Measurements from ENCODE around the gene IKZF1. TPM values are rescaled to one million over a fixed set of nuclear protein-coding genes. Genes with fewer than 3 reads are reported as not detected.

Gene IKZF1
- total RNA-seq, 1 experiment from 2014 or later = not detected

- no peak for DNase-seq (ENCODE audit: low read depth)
Observed at GRCh38 chr7:50307368-50308032, 3.0 kb downstream of the IKZF1 start.

GRCh38 chr7:50308203-50308531 is 3.7 kb downstream of the IKZF1 start:
- no peak for DNase-seq (ENCODE audit: low read depth)

GRCh38 chr7:50308532-50309385 is 4.2 kb downstream of the IKZF1 start:
- no peak for DNase-seq (ENCODE audit: low read depth)

- no peak for DNase-seq (ENCODE audit: low read depth)
Observed at GRCh38 chr7:50309721-50310120, 5.2 kb downstream of the IKZF1 start.

GRCh38 chr7:50310361-50310760 is 5.8 kb downstream of the IKZF1 start:
- no peak for DNase-seq (ENCODE audit: low read depth)

- DNase-seq (ENCODE audit: low read depth) = no peak
Observed at GRCh38 chr7:50310956-50311355, 6.4 kb downstream of the IKZF1 start.

GRCh38 chr7:50312250-50313162 is 8.0 kb downstream of the IKZF1 start:
- no peak for DNase-seq (ENCODE audit: low read depth)

- no peak for DNase-seq (ENCODE audit: low read depth)
Observed at GRCh38 chr7:50314836-50315592, 10.5 kb downstream of the IKZF1 start.

- DNase-seq (ENCODE audit: low read depth) = no peak
Observed at GRCh38 chr7:50315739-50316671, 11.5 kb downstream of the IKZF1 start.

GRCh38 chr7:50317221-50317678 is 12.7 kb downstream of the IKZF1 start:
- no peak for DNase-seq (ENCODE audit: low read depth)

- DNase-seq (ENCODE audit: low read depth) = no peak
Observed at GRCh38 chr7:50317697-50318669, 13.5 kb downstream of the IKZF1 start.

- no peak for DNase-seq (ENCODE audit: low read depth)
Observed at GRCh38 chr7:50321487-50322067, 17.1 kb downstream of the IKZF1 start.

GRCh38 chr7:50324113-50324512 is 19.6 kb downstream of the IKZF1 start:
- DNase-seq (ENCODE audit: low read depth) = no peak

GRCh38 chr7:50327443-50327842 is 22.9 kb downstream of the IKZF1 start:
- no peak for DNase-seq (ENCODE audit: low read depth)

- DNase-seq (ENCODE audit: low read depth) = no peak
Observed at GRCh38 chr7:50329775-50330174, 25.3 kb downstream of the IKZF1 start.

GRCh38 chr7:50330254-50330653 is 25.7 kb downstream of the IKZF1 start:
- no peak for DNase-seq (ENCODE audit: low read depth)

- no peak for DNase-seq (ENCODE audit: low read depth)
Observed at GRCh38 chr7:50330696-50331095, 26.2 kb downstream of the IKZF1 start.

- DNase-seq (ENCODE audit: low read depth) = no peak
Observed at GRCh38 chr7:50331564-50332208, 27.2 kb downstream of the IKZF1 start.
